ENCODE measurements around the gene CFL1.

GRCh38 chr11:65814986-65815565 lies 42.9 kb downstream of the CFL1 start:
- TF ChIP-seq, protein P1, sequence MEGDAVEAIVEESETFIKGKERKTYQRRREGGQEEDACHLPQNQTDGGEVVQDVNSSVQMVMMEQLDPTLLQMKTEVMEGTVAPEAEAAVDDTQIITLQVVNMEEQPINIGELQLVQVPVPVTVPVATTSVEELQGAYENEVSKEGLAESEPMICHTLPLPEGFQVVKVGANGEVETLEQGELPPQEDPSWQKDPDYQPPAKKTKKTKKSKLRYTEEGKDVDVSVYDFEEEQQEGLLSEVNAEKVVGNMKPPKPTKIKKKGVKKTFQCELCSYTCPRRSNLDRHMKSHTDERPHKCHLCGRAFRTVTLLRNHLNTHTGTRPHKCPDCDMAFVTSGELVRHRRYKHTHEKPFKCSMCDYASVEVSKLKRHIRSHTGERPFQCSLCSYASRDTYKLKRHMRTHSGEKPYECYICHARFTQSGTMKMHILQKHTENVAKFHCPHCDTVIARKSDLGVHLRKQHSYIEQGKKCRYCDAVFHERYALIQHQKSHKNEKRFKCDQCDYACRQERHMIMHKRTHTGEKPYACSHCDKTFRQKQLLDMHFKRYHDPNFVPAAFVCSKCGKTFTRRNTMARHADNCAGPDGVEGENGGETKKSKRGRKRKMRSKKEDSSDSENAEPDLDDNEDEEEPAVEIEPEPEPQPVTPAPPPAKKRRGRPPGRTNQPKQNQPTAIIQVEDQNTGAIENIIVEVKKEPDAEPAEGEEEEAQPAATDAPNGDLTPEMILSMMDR (IDR thresholded peaks at IDR 0.05): no peak
- TF ChIP-seq POLR2AphosphoS5 (IDR thresholded peaks at IDR 0.05) (no peak), POLR2A (IDR thresholded peaks at IDR 0.05) (no peak)
